Activated T-cell treated with anti-CD3 and anti-CD28 coated beads, Interleukin-2, amount 50 U/mL, for 1 hour (primary cell): Measurements from ENCODE around the gene PRKG1.
"Not testable (repeated sequence)": the region's sequence is repeated elsewhere in the genome, so short reads cannot be mapped to it uniquely, and the experiment has no call there.

Experiments used
- DNase-seq: peaks from one replicate; pipeline ENCODE4 v3.0.0-alpha.2; 2020

Gene PRKG1

GRCh38 chr10:51709324-51709972 is 635.2 kb downstream of the PRKG1 start:
- no peak for DNase-seq

DNA sequence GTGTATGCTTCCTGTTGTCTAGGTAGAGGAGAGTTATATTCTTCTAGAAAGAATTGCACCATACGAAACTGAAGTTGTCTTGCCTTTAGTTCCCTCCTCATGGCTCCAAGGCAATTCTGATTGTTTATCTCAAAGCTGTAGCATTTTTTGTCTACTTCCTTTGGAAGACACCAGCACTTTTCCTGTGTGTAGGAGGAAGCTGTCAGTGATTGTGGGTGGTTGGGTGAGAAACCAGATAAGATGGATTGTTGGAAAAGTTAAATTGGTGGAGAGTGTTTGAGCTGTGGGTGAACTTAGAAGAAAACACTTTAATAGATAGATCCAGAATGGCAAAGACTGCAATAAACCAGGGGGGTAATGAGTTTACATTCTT is 637.2 kb downstream of the PRKG1 start:
- no peak for DNase-seq

GRCh38 chr10:51716981-51717380 is 642.7 kb downstream of the PRKG1 start:
- no peak for DNase-seq

- DNase-seq, result no peak
These were observed 644.6 kb downstream of the PRKG1 start for GRCh38 chr10:51718804-51719291.

GRCh38 chr10:51724038-51724437 is 649.8 kb downstream of the PRKG1 start:
- no peak for DNase-seq

- no peak for DNase-seq
These were observed 655.7 kb downstream of the PRKG1 start for GRCh38 chr10:51729822-51730555.

DNA sequence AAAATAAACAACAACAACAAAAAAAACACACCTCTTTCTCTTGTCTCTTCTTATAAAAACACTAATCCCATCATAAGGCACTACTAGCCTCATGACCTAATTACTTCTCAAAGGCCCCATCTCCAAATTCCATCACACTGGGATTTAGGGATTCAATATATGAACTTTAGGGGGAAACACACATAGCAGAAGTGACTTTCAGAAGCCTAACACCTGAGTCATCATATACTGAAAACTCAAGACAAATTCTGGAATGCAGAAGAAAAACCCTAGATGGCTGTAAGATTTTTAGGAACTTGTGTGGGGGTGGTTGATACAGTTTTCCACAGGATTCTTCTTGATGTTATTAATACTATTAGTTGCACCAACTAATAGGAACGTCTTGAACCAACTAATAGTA is 658.8 kb downstream of the PRKG1 start:
- no peak for DNase-seq

GRCh38 chr10:51743146-51743545 is 668.9 kb downstream of the PRKG1 start:
- DNase-seq, result no peak

DNA sequence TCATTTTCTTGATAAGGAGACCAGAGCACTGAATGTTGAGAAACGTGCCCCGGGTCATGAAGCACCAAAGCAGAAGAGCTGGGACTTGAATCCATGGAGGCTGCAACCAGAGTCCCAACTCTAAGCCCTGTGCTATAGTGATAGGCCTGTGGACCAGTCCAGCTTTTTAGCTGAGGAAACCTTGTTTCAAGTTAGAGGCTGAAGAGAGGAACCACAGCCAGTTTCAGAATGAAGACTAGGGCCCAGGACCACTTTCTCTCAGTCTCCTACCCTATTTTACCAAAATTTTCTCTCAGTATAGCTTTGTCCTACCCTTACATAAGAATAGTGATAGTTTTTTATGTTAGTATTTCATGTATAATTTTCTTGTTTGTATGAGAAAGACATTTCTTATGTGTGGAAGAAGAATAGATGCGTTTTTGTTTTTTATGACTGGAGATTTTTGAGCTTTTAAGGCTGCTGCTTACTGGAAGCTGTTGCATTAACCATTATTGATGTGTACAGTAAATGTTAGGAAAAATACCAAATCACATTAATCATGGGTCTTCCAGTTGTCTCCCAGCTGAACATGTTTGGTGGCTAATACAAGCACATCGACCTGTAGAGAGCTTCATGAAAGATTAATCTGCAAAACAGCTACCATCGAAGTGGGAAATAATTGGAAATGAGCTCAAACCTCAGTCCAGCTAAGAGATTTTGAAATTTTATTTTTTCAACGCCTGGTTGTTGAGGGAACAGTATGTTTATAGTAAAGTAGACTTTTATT is 670.1 kb downstream of the PRKG1 start:
- DNase-seq, result no peak

DNA sequence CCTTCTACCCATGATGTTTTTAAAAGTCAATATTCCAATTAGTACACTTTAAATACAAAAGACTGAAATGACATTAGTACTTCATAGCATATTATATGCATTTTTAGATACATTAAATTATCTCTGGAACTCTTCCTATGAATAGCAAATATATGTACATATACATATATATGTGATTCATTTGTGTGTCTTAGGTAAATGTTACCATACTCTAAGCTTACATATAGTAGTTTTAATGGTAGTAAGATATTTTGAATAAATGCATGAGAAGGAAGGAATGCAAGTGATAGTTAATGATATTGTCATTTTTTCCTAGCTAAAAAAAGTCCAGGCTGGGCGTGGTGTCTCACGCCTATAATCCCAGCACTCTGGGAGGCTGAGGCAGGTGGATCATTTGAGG is 671.1 kb downstream of the PRKG1 start:
- no peak for DNase-seq

GRCh38 chr10:51747216-51747615 is 672.9 kb downstream of the PRKG1 start:
- DNase-seq, result no peak

DNA sequence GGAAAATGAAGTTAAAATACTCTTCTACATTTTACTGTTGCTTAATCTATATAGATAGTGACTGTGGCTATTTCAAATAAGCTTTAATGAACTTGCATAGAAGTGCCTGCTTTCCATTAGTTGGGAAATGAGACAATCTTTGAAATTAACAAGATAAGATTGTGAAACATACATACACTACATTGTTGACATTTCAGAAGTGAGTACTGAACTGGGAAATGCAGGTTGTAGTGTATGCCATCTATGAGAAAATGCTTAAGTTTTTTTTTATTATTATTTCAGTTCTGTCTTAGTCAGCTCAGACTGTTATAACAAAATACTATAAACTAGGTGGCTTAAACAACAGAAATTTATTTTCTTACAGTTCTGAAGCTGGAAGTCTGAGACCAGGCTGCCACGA is 674.7 kb downstream of the PRKG1 start:
- DNase-seq, result no peak

GRCh38 chr10:51758366-51758765 is 684.1 kb downstream of the PRKG1 start:
- DNase-seq, result no peak

- not testable (repeated sequence) for DNase-seq
These were observed 684.6 kb downstream of the PRKG1 start for GRCh38 chr10:51758838-51759237.

GRCh38 chr10:51759896-51760534 is 685.7 kb downstream of the PRKG1 start:
- no peak for DNase-seq

DNA sequence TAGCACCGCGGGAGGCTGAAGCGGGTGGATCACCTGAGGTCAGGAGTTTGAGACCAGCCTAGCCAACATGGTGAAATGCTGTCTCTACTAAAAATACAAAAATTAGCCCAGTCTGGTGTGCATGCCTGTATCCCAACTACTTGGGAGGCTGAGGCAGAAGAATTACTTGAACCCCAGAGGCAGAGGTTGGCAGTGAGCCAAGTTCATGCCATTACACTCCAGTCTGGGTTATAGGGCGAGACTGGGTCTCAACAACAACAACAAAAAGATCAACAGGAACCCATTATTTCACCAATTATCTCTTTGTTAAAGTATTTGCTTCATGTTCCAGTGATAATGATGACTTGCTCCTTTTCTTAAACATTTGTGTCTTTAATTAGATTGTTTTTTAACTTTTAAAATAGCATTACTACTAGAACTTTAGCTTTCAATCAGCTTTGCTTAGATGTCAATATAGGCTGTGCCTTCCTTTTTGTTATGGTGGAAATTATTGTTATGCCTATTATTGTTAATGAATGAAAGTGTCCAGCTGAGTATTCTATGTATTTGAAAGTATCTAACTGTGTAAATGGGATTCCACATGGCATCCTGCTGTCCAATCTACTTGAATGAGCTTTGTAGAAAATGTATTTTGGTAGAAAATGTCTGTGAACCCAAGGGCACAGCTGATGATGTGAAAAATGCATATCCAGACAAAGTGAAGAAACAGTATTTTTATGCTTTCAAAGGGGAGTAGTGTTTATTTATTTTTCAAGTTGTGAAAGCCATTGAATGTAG is 686.8 kb downstream of the PRKG1 start:
- DNase-seq, result no peak

GRCh38 chr10:51763746-51764145 is 689.5 kb downstream of the PRKG1 start:
- DNase-seq, result no peak

DNA sequence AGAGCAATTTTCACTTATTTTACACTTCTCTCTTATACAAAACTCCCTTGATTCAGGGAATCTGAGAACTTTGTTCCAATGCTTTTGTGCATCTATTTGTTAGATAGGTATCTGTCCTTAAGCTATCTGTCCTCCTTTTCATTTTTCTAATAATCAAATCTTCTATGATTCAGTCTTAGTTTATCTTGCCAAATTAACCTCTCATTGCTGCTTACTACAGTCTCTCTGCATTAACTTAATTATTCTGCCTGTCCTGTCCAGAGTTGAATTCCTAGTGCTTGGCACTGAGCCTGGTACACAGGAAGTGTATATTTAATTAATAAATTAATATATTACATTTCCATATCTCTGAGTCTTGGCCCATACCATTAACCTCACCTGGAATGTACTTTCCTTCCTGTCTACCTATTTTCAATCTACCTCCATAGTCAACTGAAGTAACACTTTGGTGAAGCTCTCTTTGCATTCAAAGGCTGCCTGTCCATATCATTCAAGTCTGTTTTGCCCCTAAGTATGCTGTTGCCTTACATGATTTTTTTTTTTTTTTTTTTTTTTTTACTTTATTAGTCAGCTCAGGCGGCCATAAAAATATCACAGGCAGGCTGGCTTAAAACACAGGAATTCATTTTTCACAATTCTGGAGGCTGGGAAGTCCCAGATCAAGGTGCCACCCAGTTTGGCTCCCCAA is 691.1 kb downstream of the PRKG1 start:
- DNase-seq, result no peak

DNA sequence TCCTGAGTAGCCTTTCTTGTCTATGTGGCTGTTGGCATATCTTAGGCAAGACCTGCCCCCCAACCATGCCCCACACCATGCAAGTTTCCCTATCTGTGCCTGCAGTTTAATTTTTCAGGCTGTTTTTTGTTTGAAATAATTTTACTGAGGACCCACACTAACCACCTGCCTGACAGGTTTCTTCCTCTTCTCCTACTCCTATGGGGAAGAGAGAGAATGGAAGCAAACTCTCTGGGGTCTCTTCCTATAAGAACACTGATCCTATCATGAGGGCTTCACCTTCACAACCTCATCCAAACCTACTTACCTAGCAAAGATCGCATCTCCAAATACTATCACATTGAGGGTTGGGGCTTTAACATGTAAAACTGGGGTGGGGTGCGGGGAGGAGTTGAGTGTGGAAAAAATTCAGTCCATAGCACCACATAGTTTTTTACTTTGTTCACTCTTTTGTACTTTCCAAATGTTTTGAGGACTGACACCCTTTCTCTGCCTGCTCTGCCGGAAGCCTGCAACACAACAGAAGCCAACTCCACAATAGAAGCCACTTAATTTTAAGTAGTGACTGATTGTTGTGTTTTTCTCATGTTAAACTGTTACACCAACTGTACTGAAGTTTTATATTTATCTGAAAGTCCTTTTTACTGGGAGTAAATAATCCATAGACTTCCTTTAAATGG is 692.3 kb downstream of the PRKG1 start:
- DNase-seq, result no peak

- DNase-seq, result no peak
These were observed 692.9 kb downstream of the PRKG1 start for GRCh38 chr10:51767103-51767763.
